Endothelial cell of umbilical vein (primary cell): ENCODE results near the gene TEAD2. TPM values are rescaled to one million over a fixed set of nuclear protein-coding genes. Genes with fewer than 3 reads are reported as not detected.

ENCODE experiments used
- BruUV-seq: library from RNA; stranded (reverse); fragments of 400-500 nt; replicated peaks from 2 replicates; lab custom pipeline; 2021; lab: Mats Ljungman, UMichigan
- CTCF ChIA-PET: fragments of 300-600, 350-600 bp; sonication (Branson Sonifier 250); formaldehyde crosslinking; loops from one replicate; lab custom pipeline; 2021; ENCODE audit warnings: antibody characterized with exemption, inconsistent platforms; lab: Charles Lee
- POLR2A ChIA-PET: fragments of 300-600, 350-600 bp; sonication (Branson Sonifier 250); formaldehyde crosslinking; loops from one replicate; lab custom pipeline; 2021; ENCODE audit warnings: antibody characterized with exemption, inconsistent platforms; lab: Charles Lee
- DNase-seq: peaks from one replicate; pipeline ENCODE4 v3.0.0-alpha.2; 2011; ENCODE audit warnings: low read depth, low spot score
- FAIRE-seq: peaks from 2 replicates; lab custom pipeline; 2011; peaks lifted over from hg19 to GRCh38; lab: Jason Lieb, UNC
- H2AFZ ChIP-seq: 2 replicates; pipeline ENCODE4 v1.6.0; 2012; ENCODE audit warnings: low read depth, low read length, control low read depth, inconsistent platforms
- H3K27ac ChIP-seq: 2 replicates; pipeline ENCODE4 v1.5.1; 2011; ENCODE audit warnings: low read depth, mild to moderate bottlenecking, control low read depth, low read length, moderate library complexity; ENCODE audit not compliant: insufficient read depth
- H3K27me3 ChIP-seq, 2 experiments: 2 replicates each; pipeline versions ENCODE4 v1.6.0 to v1.6.1; 2011; ENCODE audit warnings: low read length in 2 of 2, mixed read lengths in 1 of 2; ENCODE audit not compliant: control insufficient read depth in 2 of 2, insufficient read depth in 2 of 2
- H3K36me3 ChIP-seq, 2 experiments: 2 replicates in 1 of 2; 3 replicates in 1 of 2; pipeline ENCODE4 v1.5.1; 2011; ENCODE audit warnings: low read length in 2 of 2, mild to moderate bottlenecking in 1 of 2, moderate library complexity in 1 of 2; ENCODE audit not compliant: control insufficient read depth in 2 of 2, insufficient read depth in 2 of 2; ENCODE audit errors: extremely low read depth in 1 of 2
- H3K4me1 ChIP-seq: 3 replicates; pipeline ENCODE4 v1.5.1; 2011; ENCODE audit warnings: mild to moderate bottlenecking, low read length; ENCODE audit not compliant: control insufficient read depth, insufficient read depth; ENCODE audit errors: extremely low read depth
- H3K4me2 ChIP-seq: 2 replicates; pipeline ENCODE4 v1.6.1; 2011; ENCODE audit warnings: low read length, control low read depth, mixed read lengths; ENCODE audit not compliant: insufficient read depth
- H3K4me3 ChIP-seq, 3 experiments: fragments of 200-600 bp in 1 of 3; sonication (generic), shearing (Covaris generic) in 1 of 3; replicated peaks in 1 of 3; 2 replicates each; pipeline ENCODE4 v1.5.1; 2011 to 2016; ENCODE audit warnings: control low read depth in 3 of 3, low read length in 3 of 3, mild to moderate bottlenecking in 2 of 3, inconsistent platforms in 1 of 3, low read depth in 1 of 3, moderate library complexity in 1 of 3; ENCODE audit not compliant: insufficient read depth in 1 of 3
- H3K79me2 ChIP-seq: 2 replicates; pipeline ENCODE4 v1.6.0; 2012; ENCODE audit warnings: low read length, inconsistent platforms; ENCODE audit not compliant: control insufficient read depth, insufficient read depth
- H3K9ac ChIP-seq: replicated peaks from 2 replicates; pipeline ENCODE3; 2011; ENCODE audit warnings: low read length, control low read depth; ENCODE audit not compliant: insufficient read depth; ENCODE audit errors: extremely low read depth
- H3K9me1 ChIP-seq: replicated peaks from 3 replicates; pipeline ENCODE4 v1.6.0; 2011; ENCODE audit warnings: mild to moderate bottlenecking, low read length; ENCODE audit not compliant: control insufficient read depth, insufficient read depth; ENCODE audit errors: extremely low read depth
- H3K9me3 ChIP-seq: replicated peaks from 2 replicates; pipeline ENCODE4 v1.5.1; 2012; ENCODE audit warnings: low read length, inconsistent platforms; ENCODE audit not compliant: control insufficient read depth, insufficient read depth
- H4K20me1 ChIP-seq: replicated peaks from 2 replicates; pipeline ENCODE3; 2011; ENCODE audit warnings: mild to moderate bottlenecking, low read length; ENCODE audit not compliant: control insufficient read depth, insufficient read depth; ENCODE audit errors: extremely low read depth
- EZH2 ChIP-seq: IDR thresholded peaks from 2 replicates; pipeline ENCODE4 v1.6.1; 2012; ENCODE audit warnings: borderline replicate concordance, low read depth, mild to moderate bottlenecking, moderate library complexity, low read length, inconsistent platforms; ENCODE audit not compliant: severe bottlenecking
- FOS ChIP-seq: IDR thresholded peaks from 2 replicates; pipeline ENCODE4 v1.6.1; 2011; ENCODE audit warnings: mild to moderate bottlenecking, low read length, moderate library complexity, borderline replicate concordance; ENCODE audit not compliant: insufficient read depth
- GATA2 ChIP-seq: IDR thresholded peaks from 2 replicates; pipeline ENCODE4 v1.7.0; 2011; ENCODE audit warnings: low read depth, mild to moderate bottlenecking, moderate library complexity, mixed read lengths, low read length; ENCODE audit not compliant: insufficient read length, insufficient read depth
- JUN ChIP-seq: IDR thresholded peaks from 2 replicates; pipeline ENCODE4 v1.6.1; 2011; ENCODE audit warnings: borderline replicate concordance, low read depth; ENCODE audit not compliant: insufficient read length, insufficient read depth
- MYC ChIP-seq: IDR thresholded peaks from one replicate; pipeline ENCODE4 v1.6.1; 2011; ENCODE audit warnings: mild to moderate bottlenecking, low read depth, low read length
- POLR2A ChIP-seq: IDR thresholded peaks from 2 replicates; pipeline ENCODE4 v1.6.1; 2012; ENCODE audit warnings: low read depth, mild to moderate bottlenecking, control low read depth, low read length
- POLR2AphosphoS5 ChIP-seq: IDR thresholded peaks from 2 replicates; pipeline ENCODE4 v1.6.1; 2012; ENCODE audit warnings: low read depth, mild to moderate bottlenecking, control low read depth, low read length, moderate library complexity; ENCODE audit not compliant: insufficient read depth
- dilution Hi-C: fragments of 300-500 bp; cut with MboI; formaldehyde crosslinking; loops from one replicate; pipeline ENCODE4 v1.15.0; 2019; ENCODE audit warnings: low sequenced_read_pairs; ENCODE audit not compliant: extremely low pct_ligation_motif_present
- intact Hi-C: fragments of 100-400 bp; cut with micrococcal nuclease; formaldehyde crosslinking; loops from one replicate; pipeline ENCODE4 v1.10.0; 2022
- polyA plus RNA-seq, 4 experiments: library from polyadenylated mRNA; depleted of rRNA in 3 of 4; stranded (reverse) in 3 of 4; unstranded in 1 of 4; fragments of >200 nt; gene quantifications; 2 replicates each; pipeline versions ENCODE4 v1.2.1 to v1.2.3, GENCODE V29; 2011 to 2012; ENCODE audit warnings: missing spikeins in 1 of 4
- total RNA-seq: library from RNA; stranded (reverse); gene quantifications from 2 replicates; pipeline ENCODE4 v1.2.3, GENCODE V29; 2021
- TF ChIP-seq, protein P1 (sequence below): IDR thresholded peaks from 2 replicates; pipeline ENCODE4 v1.6.1; 2011; ENCODE audit not compliant: insufficient read depth, insufficient read length
- TF ChIP-seq, protein P2 (sequence below), 2 donors: IDR thresholded peaks; 1 replicate in 1 of 2; 2 replicates in 1 of 2; pipeline ENCODE4 v1.5.1; 2011; ENCODE audit warnings: low read length in 2 of 2, mild to moderate bottlenecking in 2 of 2, moderate library complexity in 2 of 2, control low read depth in 1 of 2, inconsistent platforms in 1 of 2, low read depth in 1 of 2; ENCODE audit not compliant: insufficient read depth in 1 of 2; ENCODE audit errors: extremely low read depth in 1 of 2

Gene TEAD2
- total and polyA plus RNA-seq, 2 donors (not counting 3 experiments of a cell fraction or from before 2014, with no cell fraction given): 60.9 to 89.4 TPM

DNA sequence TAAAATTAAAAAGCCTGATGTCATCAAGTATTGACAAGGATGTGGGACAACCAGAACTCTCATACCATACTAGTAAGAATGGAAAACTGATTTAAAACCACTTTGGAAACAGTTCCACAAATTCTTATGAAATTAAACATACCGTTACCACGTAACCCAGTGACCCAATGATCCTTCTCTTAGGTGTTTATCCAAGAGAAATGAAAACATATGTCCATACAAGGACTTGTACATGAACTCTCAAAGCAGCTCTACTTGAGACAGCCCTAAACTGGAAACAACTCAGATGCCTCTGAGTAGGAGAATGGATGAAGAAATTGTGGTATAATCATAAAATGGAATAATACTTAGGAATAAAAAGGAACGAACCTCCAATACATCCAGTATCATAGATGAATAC is 64.8 kb downstream of the TEAD2 start:
- intact Hi-C loops (no loop called here), dilution Hi-C loops (no loop called here)

More for the DNA sequence above, 64.8 kb downstream of the TEAD2 start:
- ChIA-PET CTCF (no interaction called here), POLR2A (no interaction called here)
- no peaks in the 10 kb centered on the region for H3K4me1 ChIP-seq
- H3K4me2 ChIP-seq: no peak overlapping the region
- FAIRE-seq (no peak), DNase-seq (no peak)
- H3K9me3 ChIP-seq: no peaks in the 10 kb centered on the region
- BruUV-seq: no TSS peak
- H4K20me1 ChIP-seq: no peaks in the 10 kb centered on the region
- no peak overlapping the region for H3K9ac ChIP-seq
- no peak overlapping the region for H2AFZ ChIP-seq
- H3K4me3 ChIP-seq: no peak overlapping the region
- peaks cover 5 to 7% of the 10 kb centered on the region in 2 experiments for H3K27me3 ChIP-seq
- no peak overlapping the region for H3K27ac ChIP-seq
- no peaks in the 10 kb centered on the region for H3K9me1 ChIP-seq
- no peaks in the 10 kb centered on the region for H3K36me3 ChIP-seq
- no peaks in the 10 kb centered on the region for H3K79me2 ChIP-seq
- TF ChIP-seq POLR2AphosphoS5 (no peak), MYC (no peak), POLR2A (no peak), EZH2 (no peak), FOS (no peak), GATA2 (no peak), JUN (no peak)
- TF ChIP-seq, protein P1, sequence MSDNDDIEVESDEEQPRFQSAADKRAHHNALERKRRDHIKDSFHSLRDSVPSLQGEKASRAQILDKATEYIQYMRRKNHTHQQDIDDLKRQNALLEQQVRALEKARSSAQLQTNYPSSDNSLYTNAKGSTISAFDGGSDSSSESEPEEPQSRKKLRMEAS: no peak
- TF ChIP-seq, protein P2, sequence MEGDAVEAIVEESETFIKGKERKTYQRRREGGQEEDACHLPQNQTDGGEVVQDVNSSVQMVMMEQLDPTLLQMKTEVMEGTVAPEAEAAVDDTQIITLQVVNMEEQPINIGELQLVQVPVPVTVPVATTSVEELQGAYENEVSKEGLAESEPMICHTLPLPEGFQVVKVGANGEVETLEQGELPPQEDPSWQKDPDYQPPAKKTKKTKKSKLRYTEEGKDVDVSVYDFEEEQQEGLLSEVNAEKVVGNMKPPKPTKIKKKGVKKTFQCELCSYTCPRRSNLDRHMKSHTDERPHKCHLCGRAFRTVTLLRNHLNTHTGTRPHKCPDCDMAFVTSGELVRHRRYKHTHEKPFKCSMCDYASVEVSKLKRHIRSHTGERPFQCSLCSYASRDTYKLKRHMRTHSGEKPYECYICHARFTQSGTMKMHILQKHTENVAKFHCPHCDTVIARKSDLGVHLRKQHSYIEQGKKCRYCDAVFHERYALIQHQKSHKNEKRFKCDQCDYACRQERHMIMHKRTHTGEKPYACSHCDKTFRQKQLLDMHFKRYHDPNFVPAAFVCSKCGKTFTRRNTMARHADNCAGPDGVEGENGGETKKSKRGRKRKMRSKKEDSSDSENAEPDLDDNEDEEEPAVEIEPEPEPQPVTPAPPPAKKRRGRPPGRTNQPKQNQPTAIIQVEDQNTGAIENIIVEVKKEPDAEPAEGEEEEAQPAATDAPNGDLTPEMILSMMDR (IDR thresholded peaks at IDR 0.05; ENCODE audit: extremely low read depth in 1 of 2, insufficient read depth in 1 of 2, low read depth in 1 of 2, low read length in 2 of 2): no peak
